CD14-positive monocyte (primary cell): Measurements from ENCODE around the gene KCNJ5. TPM values are rescaled to one million over a fixed set of nuclear protein-coding genes. Genes with fewer than 3 reads are reported as not detected.

Source experiments
- DNase-seq, 3 donors: peaks; one replicate each; pipeline ENCODE4 v3.0.0-alpha.2; 2011 to 2022
- H2AFZ ChIP-seq: 2 replicates; pipeline ENCODE4 v1.6.0; 2012; ENCODE audit warnings: mild to moderate bottlenecking, low read depth, low read length, inconsistent platforms; ENCODE audit not compliant: insufficient read depth, poor library complexity, severe bottlenecking
- H3K27ac ChIP-seq, 2 donors: 1 replicate in 1 of 2; 2 replicates in 1 of 2; pipeline ENCODE4 v1.5.1; 2012 to 2013; ENCODE audit warnings: low read length in 2 of 2, control low read depth in 1 of 2, inconsistent platforms in 1 of 2, low read depth in 1 of 2, mild to moderate bottlenecking in 1 of 2
- H3K27me3 ChIP-seq, 2 donors: one replicate each; pipeline versions ENCODE4 v1.6.0 to v1.6.1; 2011 to 2013; ENCODE audit warnings: low read length in 2 of 2; ENCODE audit not compliant: control insufficient read depth in 2 of 2, insufficient read depth in 2 of 2
- H3K36me3 ChIP-seq, 2 donors: replicated peaks in 1 of 2; 1 replicate in 1 of 2; 2 replicates in 1 of 2; pipeline versions ENCODE4 v1.5.1 to v1.6.1; 2012 to 2013; ENCODE audit warnings: low read length in 2 of 2, control low read depth in 1 of 2, inconsistent platforms in 1 of 2, mild to moderate bottlenecking in 1 of 2; ENCODE audit not compliant: insufficient read depth in 2 of 2, control insufficient read depth in 1 of 2
- H3K4me1 ChIP-seq, 2 donors: 1 replicate in 1 of 2; 2 replicates in 1 of 2; pipeline versions ENCODE4 v1.5.1 to v1.6.1; 2012 to 2013; ENCODE audit warnings: low read length in 2 of 2, control low read depth in 1 of 2, inconsistent platforms in 1 of 2, mild to moderate bottlenecking in 1 of 2, moderate library complexity in 1 of 2; ENCODE audit not compliant: insufficient read depth in 2 of 2, control insufficient read depth in 1 of 2
- H3K4me2 ChIP-seq: replicated peaks from 2 replicates; pipeline ENCODE3; 2012; ENCODE audit warnings: low read length, moderate library complexity, mild to moderate bottlenecking; ENCODE audit not compliant: poor library complexity, severe bottlenecking; ENCODE audit errors: extremely low read depth
- H3K4me3 ChIP-seq, 3 experiments: fragments of 200-600 bp in 1 of 3; sonication (generic) in 1 of 3; replicated peaks in 1 of 3; 1 replicate in 2 of 3; 2 replicates in 1 of 3; pipeline ENCODE4 v1.5.1; 2011 to 2013; ENCODE audit warnings: low read length in 3 of 3, mild to moderate bottlenecking in 3 of 3, control low read depth in 2 of 3, low read depth in 2 of 3, inconsistent platforms in 1 of 3, moderate library complexity in 1 of 3
- H3K79me2 ChIP-seq: 2 replicates; pipeline ENCODE4 v1.6.0; 2012; ENCODE audit warnings: mild to moderate bottlenecking, control low read depth, inconsistent platforms, low read length, moderate library complexity; ENCODE audit not compliant: insufficient read depth
- H3K9ac ChIP-seq: 2 replicates; pipeline ENCODE4 v1.6.0; 2017; ENCODE audit warnings: low read length, mild to moderate bottlenecking; ENCODE audit not compliant: insufficient read depth, poor library complexity, severe bottlenecking
- H3K9me3 ChIP-seq, 2 donors: replicated peaks in 1 of 2; 1 replicate in 1 of 2; 2 replicates in 1 of 2; pipeline versions ENCODE4 v1.5.1 to v1.6.1; 2012 to 2013; ENCODE audit warnings: low read length in 2 of 2, control low read depth in 1 of 2; ENCODE audit not compliant: control insufficient read depth in 1 of 2, insufficient read depth in 1 of 2
- H4K20me1 ChIP-seq: 2 replicates; pipeline ENCODE4 v1.6.0; 2012; ENCODE audit warnings: mild to moderate bottlenecking, low read length, control low read depth, moderate library complexity; ENCODE audit not compliant: insufficient read depth
- H3K27ac Mint-ChIP-seq, 7 donors: one replicate each; pipeline ENCODE4 v1.8.0; 2020; ENCODE audit warnings: mild to moderate bottlenecking in 7 of 7, mixed read lengths in 7 of 7, moderate library complexity in 6 of 7, inconsistent platforms in 2 of 7
- H3K27me3 Mint-ChIP-seq, 3 donors: one replicate each; pipeline ENCODE4 v1.8.0; 2021 to 2022; ENCODE audit warnings: low read depth in 3 of 3, mild to moderate bottlenecking in 3 of 3, mixed read lengths in 3 of 3, moderate library complexity in 3 of 3, inconsistent platforms in 1 of 3
- H3K36me3 Mint-ChIP-seq, 2 donors: one replicate each; pipeline ENCODE4 v1.8.0; 2020; ENCODE audit warnings: mixed read lengths in 2 of 2, inconsistent platforms in 1 of 2, mild to moderate bottlenecking in 1 of 2
- H3K4me1 Mint-ChIP-seq: one replicate; pipeline ENCODE4 v1.8.0; 2020; ENCODE audit warnings: mild to moderate bottlenecking, mixed read lengths
- H3K4me3 Mint-ChIP-seq, 2 donors: one replicate each; pipeline ENCODE4 v1.8.0; 2020; ENCODE audit warnings: mild to moderate bottlenecking in 2 of 2, mixed read lengths in 2 of 2, moderate library complexity in 1 of 2
- H3K9me3 Mint-ChIP-seq, 7 donors: one replicate each; pipeline ENCODE4 v1.8.0; 2020 to 2022; ENCODE audit warnings: mixed read lengths in 7 of 7, mild to moderate bottlenecking in 6 of 7, moderate library complexity in 6 of 7, inconsistent platforms in 2 of 7
- WGBS: methylation state at CpG from one replicate; pipeline ENCODE4 v1.1.5; 2013; ENCODE audit warnings: missing lambda C conversion rate; ENCODE audit not compliant: insufficient coverage; 5-methylcytosine and 5-hydroxymethylcytosine counted together
- intact Hi-C, 2 donors: fragments of 100-400 bp; cut with micrococcal nuclease; formaldehyde crosslinking; loops; one replicate each; pipeline versions ENCODE4 v1.15.0 to v1.15.1; 2023
- polyA plus RNA-seq, 3 donors: library from polyadenylated mRNA; depleted of rRNA in 1 of 3; unstranded in 2 of 3; stranded (reverse) in 1 of 3; fragments of 300-500 nt in 2 of 3; fragments of >200 nt in 1 of 3; fragmentation: Illumina TruSeq in 2 of 3; gene quantifications; 1 replicate in 2 of 3; 2 replicates in 1 of 3; pipeline ENCODE4 v1.2.3, GENCODE V29; 2012 to 2021
- TF ChIP-seq, protein P1 (sequence below): fragments of 200-600 bp; IDR thresholded peaks from one replicate; pipeline ENCODE4 v1.8.0; 2022; ENCODE audit warnings: antibody characterized with exemption, mild to moderate bottlenecking

KCNJ5 gene
- polyA plus RNA-seq, 3 donors = 0.03 TPM; not detected in 2

DNA sequence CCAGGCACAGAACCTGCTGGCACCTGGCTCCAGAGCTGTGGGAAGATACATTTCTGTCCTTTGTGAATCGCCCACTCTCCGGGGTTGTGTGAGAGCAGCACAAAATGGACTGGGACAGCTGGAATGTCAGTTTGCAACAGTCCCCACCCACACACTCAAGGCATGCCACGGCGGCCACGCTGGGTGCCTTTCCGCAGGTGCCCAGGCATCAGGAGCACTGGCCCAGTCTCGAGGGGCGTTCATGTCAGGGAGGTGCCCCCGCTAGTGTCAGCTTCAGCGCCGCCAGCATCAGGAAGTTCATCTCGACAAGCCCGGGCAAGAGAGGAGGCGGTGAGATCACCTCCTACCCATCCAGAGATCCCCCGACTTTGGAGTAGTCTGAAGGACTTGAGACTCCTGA lies 49.4 kb downstream of the KCNJ5 start:
- H3K27me3 Mint-ChIP-seq = peaks cover 3 to 6% (median 4%) of the 10 kb centered on the region in 3 donors
- no peaks in the 10 kb centered on the region for H3K27me3 ChIP-seq
- 99% methylated on average over 8 of the region's 15 CpGs for WGBS
- H3K4me3 Mint-ChIP-seq = no peak overlapping the region
- H3K4me1 ChIP-seq = peaks cover 0 to 5% of the 10 kb centered on the region in 2 donors
- no peaks in the 10 kb centered on the region for H3K36me3 Mint-ChIP-seq
- H3K9me3 ChIP-seq = no peaks in the 10 kb centered on the region
- H4K20me1 ChIP-seq = no peaks in the 10 kb centered on the region
- intact Hi-C loops = no loop called here
- no peaks in the 10 kb centered on the region for H3K9me3 Mint-ChIP-seq
- H3K4me2 ChIP-seq = no peak overlapping the region
- DNase-seq = no peak
- H2AFZ ChIP-seq = peak overlapping the region; percentile 41
- H3K36me3 ChIP-seq = no peaks in the 10 kb centered on the region
- peaks cover 9% of the 10 kb centered on the region for H3K4me1 Mint-ChIP-seq
- H3K27ac ChIP-seq = no peak overlapping the region
- H3K79me2 ChIP-seq = no peaks in the 10 kb centered on the region
- no peak overlapping the region for H3K27ac Mint-ChIP-seq
- no peak overlapping the region for H3K9ac ChIP-seq
- TF ChIP-seq, protein P1, sequence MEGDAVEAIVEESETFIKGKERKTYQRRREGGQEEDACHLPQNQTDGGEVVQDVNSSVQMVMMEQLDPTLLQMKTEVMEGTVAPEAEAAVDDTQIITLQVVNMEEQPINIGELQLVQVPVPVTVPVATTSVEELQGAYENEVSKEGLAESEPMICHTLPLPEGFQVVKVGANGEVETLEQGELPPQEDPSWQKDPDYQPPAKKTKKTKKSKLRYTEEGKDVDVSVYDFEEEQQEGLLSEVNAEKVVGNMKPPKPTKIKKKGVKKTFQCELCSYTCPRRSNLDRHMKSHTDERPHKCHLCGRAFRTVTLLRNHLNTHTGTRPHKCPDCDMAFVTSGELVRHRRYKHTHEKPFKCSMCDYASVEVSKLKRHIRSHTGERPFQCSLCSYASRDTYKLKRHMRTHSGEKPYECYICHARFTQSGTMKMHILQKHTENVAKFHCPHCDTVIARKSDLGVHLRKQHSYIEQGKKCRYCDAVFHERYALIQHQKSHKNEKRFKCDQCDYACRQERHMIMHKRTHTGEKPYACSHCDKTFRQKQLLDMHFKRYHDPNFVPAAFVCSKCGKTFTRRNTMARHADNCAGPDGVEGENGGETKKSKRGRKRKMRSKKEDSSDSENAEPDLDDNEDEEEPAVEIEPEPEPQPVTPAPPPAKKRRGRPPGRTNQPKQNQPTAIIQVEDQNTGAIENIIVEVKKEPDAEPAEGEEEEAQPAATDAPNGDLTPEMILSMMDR = no peak
- H3K4me3 ChIP-seq = no peak overlapping the region

DNA sequence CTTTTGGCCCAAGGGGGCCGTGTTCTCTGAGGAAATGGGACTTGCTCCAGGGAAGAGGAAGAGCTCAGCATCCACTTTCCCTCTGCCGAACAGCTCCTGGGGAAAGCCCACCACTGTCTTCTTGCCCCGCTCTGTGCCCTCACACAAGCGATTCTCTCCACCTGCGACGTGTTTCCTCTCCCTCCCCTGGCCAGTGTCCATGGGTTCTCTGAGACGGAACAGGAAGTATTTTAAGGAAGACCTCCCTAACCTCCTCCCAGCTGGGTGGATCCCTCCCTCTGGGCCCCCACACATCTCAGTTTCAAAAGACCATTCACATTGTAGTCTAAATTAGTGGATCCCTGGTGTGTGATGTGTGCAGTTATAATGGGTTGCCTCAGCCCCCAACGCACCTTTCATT lies 50.0 kb downstream of the KCNJ5 start:
- Histone ChIP-seq H3K27me3 (no peaks in the 10 kb centered on the region), H3K9me3 (no peaks in the 10 kb centered on the region), H4K20me1 (no peaks in the 10 kb centered on the region), H2AFZ (peak overlapping the region; percentile 41), H3K79me2 (no peaks in the 10 kb centered on the region), H3K36me3 (no peaks in the 10 kb centered on the region), H3K9ac (no peak overlapping the region), H3K4me1 (peaks cover 0 to 5% of the 10 kb centered on the region in 2 donors), H3K4me2 (no peak overlapping the region), H3K4me3 (no peak overlapping the region), H3K27ac (no peak overlapping the region)
- 71% methylated on average over 1 of the region's 8 CpGs for WGBS
- peak overlapping the region in 1 of 2 donors; percentile 69 for H3K4me3 Mint-ChIP-seq
- DNase-seq = no peak
- peaks cover 9% of the 10 kb centered on the region for H3K4me1 Mint-ChIP-seq
- TF ChIP-seq, protein P1 = no peak
- no peaks in the 10 kb centered on the region for H3K36me3 Mint-ChIP-seq
- intact Hi-C loops = no loop called here
- H3K27ac Mint-ChIP-seq = peak overlapping the region in 1 of 7 donors; percentile 21
- H3K27me3 Mint-ChIP-seq = peaks cover 3 to 6% (median 6%) of the 10 kb centered on the region in 3 donors
- H3K9me3 Mint-ChIP-seq = no peaks in the 10 kb centered on the region
